WTC11 (cell line): ENCODE results near the gene LEMD3. TPM values are rescaled to one million over a fixed set of nuclear protein-coding genes. Genes with fewer than 3 reads are reported as not detected.

Experiments used
- ATAC-seq: fragments of 200-7000 bp; cut with Tn5 transposase; 2 replicates; pipeline ENCODE4 v1.10.0; 2021; ENCODE audit warnings: mild to moderate bottlenecking, moderate library complexity
- CTCF ChIA-PET: fragments of 300-600 bp; sonication (Branson Sonifier 250); formaldehyde crosslinking; loops from one replicate; lab custom pipeline; 2021; ENCODE audit warnings: antibody characterized with exemption; lab: Charles Lee
- POLR2A ChIA-PET: fragments of 350-600 bp; sonication (Branson Sonifier 250); formaldehyde crosslinking; loops from one replicate; lab custom pipeline; 2021; ENCODE audit warnings: antibody characterized with exemption; lab: Charles Lee
- DNase-seq: peaks from one replicate; pipeline ENCODE4 v3.0.0; 2021; ENCODE audit warnings: low spot score
- H3K27ac Mint-ChIP-seq: 2 replicates; pipeline ENCODE4 v1.8.0; 2021; ENCODE audit warnings: mixed read lengths
- H3K27me3 Mint-ChIP-seq: 2 replicates; pipeline ENCODE4 v1.8.0; 2021; ENCODE audit warnings: low read depth, mild to moderate bottlenecking, moderate library complexity, mixed read lengths
- H3K36me3 Mint-ChIP-seq: 2 replicates; pipeline ENCODE4 v1.8.0; 2021; ENCODE audit warnings: mixed read lengths
- H3K4me1 Mint-ChIP-seq: 2 replicates; pipeline ENCODE4 v1.8.0; 2022; ENCODE audit warnings: mixed read lengths
- H3K4me3 Mint-ChIP-seq: 2 replicates; pipeline ENCODE4 v1.8.0; 2021; ENCODE audit warnings: mild to moderate bottlenecking, moderate library complexity, mixed read lengths
- H3K9me3 Mint-ChIP-seq: 2 replicates; pipeline ENCODE4 v1.8.0; 2021; ENCODE audit warnings: mixed read lengths
- AFF4 ChIP-seq: sonication (generic); formaldehyde crosslinking; IDR thresholded peaks from 2 replicates; pipeline ENCODE4 v1.8.1; 2023; ENCODE audit warnings: mild to moderate bottlenecking, missing genetic modification reagents, borderline replicate concordance
- ATF3 ChIP-seq: sonication (generic); formaldehyde crosslinking; conservative IDR thresholded peaks from 2 replicates; pipeline ENCODE4 v1.8.1; 2022; ENCODE audit warnings: mild to moderate bottlenecking, missing genetic modification reagents
- ELF4 ChIP-seq: sonication (generic); formaldehyde crosslinking; IDR thresholded peaks from 2 replicates; pipeline ENCODE4 v1.8.1; 2022; ENCODE audit warnings: low read depth, mild to moderate bottlenecking, moderate library complexity, missing genetic modification reagents
- ERG ChIP-seq: fragments of 250-450 bp; sonication (Bioruptor Pico); IDR thresholded peaks from 2 replicates; pipeline ENCODE4 v1.8.0; 2021; ENCODE audit warnings: mild to moderate bottlenecking
- ESRRA ChIP-seq: sonication (generic); formaldehyde crosslinking; IDR thresholded peaks from 2 replicates; pipeline ENCODE4 v1.8.1; 2022; ENCODE audit warnings: mild to moderate bottlenecking, missing genetic modification reagents, borderline replicate concordance
- FOXP1 ChIP-seq: sonication (generic); formaldehyde crosslinking; IDR thresholded peaks from 2 replicates; pipeline ENCODE4 v1.8.0; 2022; ENCODE audit warnings: missing genetic modification reagents, mild to moderate bottlenecking, moderate library complexity, borderline replicate concordance
- FOXP4 ChIP-seq: sonication (generic); formaldehyde crosslinking; IDR thresholded peaks from 2 replicates; pipeline ENCODE4 v1.8.0; 2022; ENCODE audit warnings: mild to moderate bottlenecking, missing genetic modification reagents
- GABPB1 ChIP-seq: sonication (generic); formaldehyde crosslinking; IDR thresholded peaks from 2 replicates; pipeline ENCODE4 v1.8.1; 2023; ENCODE audit warnings: mild to moderate bottlenecking, missing genetic modification reagents
- IRF1 ChIP-seq: sonication (generic); formaldehyde crosslinking; IDR thresholded peaks from 2 replicates; pipeline ENCODE4 v1.8.0; 2023; ENCODE audit warnings: missing genetic modification reagents
- NFE2L1 ChIP-seq: sonication (generic); formaldehyde crosslinking; IDR thresholded peaks from 2 replicates; pipeline ENCODE4 v1.8.1; 2023; ENCODE audit warnings: missing genetic modification reagents
- OVOL2 ChIP-seq: fragments of 250-450 bp; sonication (Bioruptor Pico); IDR thresholded peaks from 2 replicates; pipeline ENCODE4 v1.9.0; 2021; ENCODE audit warnings: mild to moderate bottlenecking, borderline replicate concordance
- PRRX2 ChIP-seq: fragments of 250-450 bp; sonication (Bioruptor Pico); IDR thresholded peaks from 2 replicates; pipeline ENCODE4 v1.8.0; 2021; ENCODE audit warnings: mild to moderate bottlenecking
- SMAD3 ChIP-seq: sonication (generic); formaldehyde crosslinking; IDR thresholded peaks from 2 replicates; pipeline ENCODE4 v1.8.0; 2022; ENCODE audit warnings: missing genetic modification reagents, mild to moderate bottlenecking, borderline replicate concordance
- TCF7 ChIP-seq: sonication (generic); formaldehyde crosslinking; IDR thresholded peaks from 2 replicates; pipeline ENCODE4 v1.8.0; 2022; ENCODE audit warnings: mild to moderate bottlenecking, low read depth, missing genetic modification reagents, moderate library complexity
- TEAD4 ChIP-seq: sonication (generic); formaldehyde crosslinking; IDR thresholded peaks from 2 replicates; pipeline ENCODE4 v1.8.0; 2022; ENCODE audit warnings: mild to moderate bottlenecking, missing genetic modification reagents
- USF2 ChIP-seq: sonication (generic); formaldehyde crosslinking; IDR thresholded peaks from 2 replicates; pipeline ENCODE4 v1.8.1; 2023; ENCODE audit warnings: mild to moderate bottlenecking, missing genetic modification reagents, moderate library complexity
- ZBTB21 ChIP-seq: sonication (generic); formaldehyde crosslinking; IDR thresholded peaks from 2 replicates; pipeline ENCODE4 v1.8.1; 2023; ENCODE audit warnings: mild to moderate bottlenecking, missing genetic modification reagents, borderline replicate concordance
- ZSCAN18 ChIP-seq: fragments of 250-450 bp; sonication (Bioruptor Pico); IDR thresholded peaks from 2 replicates; pipeline ENCODE4 v2.1.2; 2022; ENCODE audit warnings: mild to moderate bottlenecking, moderate library complexity
- total RNA-seq: library from RNA; stranded (reverse); gene quantifications from 3 replicates; pipeline ENCODE4 v1.2.3, GENCODE V29; 2021

LEMD3 gene
- total RNA-seq, 1 experiment from 2014 or later, result 31.3 TPM

GRCh38 chr12:65257986-65258385 is 88.6 kb downstream of the LEMD3 start:
- Mint-ChIP-seq H3K36me3 (no peaks in the 10 kb centered on the region), H3K4me1 (peaks cover 3% of the 10 kb centered on the region), H3K27me3 (no peaks in the 10 kb centered on the region), H3K9me3 (no peaks in the 10 kb centered on the region), H3K27ac (no peak overlapping the region), H3K4me3 (no peak overlapping the region)
- TF ChIP-seq ERG, result no peak
- TF ChIP-seq AFF4 (CRISPR knock-in tag), result no peak
- no peak for TF ChIP-seq IRF1 (CRISPR knock-in tag)
- no peak for TF ChIP-seq ATF3 (CRISPR knock-in tag)
- TF ChIP-seq TEAD4 (CRISPR knock-in tag), result no peak
- TF ChIP-seq PRRX2 (CRISPR knock-in tag), result no peak
- TF ChIP-seq ZBTB21, result no peak
- TF ChIP-seq USF2, result no peak
- TF ChIP-seq SMAD3, result no peak
- no peak for TF ChIP-seq GABPB1 (CRISPR knock-in tag)
- no peak for TF ChIP-seq TCF7 (CRISPR knock-in tag)
- no peak for TF ChIP-seq ELF4 (CRISPR knock-in tag)
- no peak for TF ChIP-seq ESRRA (CRISPR knock-in tag)
- no peak for TF ChIP-seq FOXP1 (CRISPR knock-in tag)
- no peak for TF ChIP-seq ZSCAN18 (CRISPR knock-in tag)
- no peak for TF ChIP-seq FOXP4
- TF ChIP-seq NFE2L1 (CRISPR knock-in tag), result no peak
- no peak for TF ChIP-seq OVOL2
- ChIA-PET CTCF (no interaction called here), POLR2A (no interaction called here)
- ATAC-seq (no peak), DNase-seq (no peak)
